ENCODE data around the gene ADARB1. TPM values are rescaled to one million over a fixed set of nuclear protein-coding genes. Genes with fewer than 3 reads are reported as not detected.

The ADARB1 gene
- total RNA-seq, 4 donors from 2014 or later, result 12.1 to 32.4 (median 14.4) TPM

DNA sequence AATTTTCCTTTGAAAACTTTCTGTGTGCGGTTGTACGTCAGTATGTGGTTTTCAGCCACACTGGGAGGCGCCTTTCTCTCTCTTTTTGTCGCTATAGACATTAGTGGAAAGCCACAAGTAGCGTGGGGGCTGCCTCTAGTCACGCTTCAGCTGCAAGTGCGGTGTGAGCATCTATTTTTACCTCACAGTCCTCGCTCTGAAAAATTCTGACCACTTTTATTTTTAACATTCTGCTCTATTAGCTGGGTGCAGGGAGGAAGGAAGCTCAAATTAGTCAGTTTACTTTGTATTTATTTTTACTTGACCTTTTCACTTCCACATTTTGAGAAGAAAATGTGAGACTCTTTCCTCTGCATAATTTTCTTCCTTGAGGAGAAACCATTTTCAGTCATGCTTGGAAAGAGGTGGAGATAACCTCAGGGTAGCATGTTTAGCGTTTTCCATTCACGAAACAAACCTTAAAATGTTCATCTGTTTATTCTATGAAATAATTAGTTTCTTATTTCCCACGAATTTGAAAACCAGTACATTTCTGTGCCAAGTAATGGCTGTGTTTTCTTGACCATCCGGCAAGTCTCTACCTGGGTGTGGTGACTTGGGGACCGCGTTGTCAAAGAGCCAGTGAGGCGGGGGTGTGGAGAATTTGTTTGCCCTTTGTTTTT lies 35.6 kb downstream of the ADARB1 start:
- TF ChIP-seq, protein P1, sequence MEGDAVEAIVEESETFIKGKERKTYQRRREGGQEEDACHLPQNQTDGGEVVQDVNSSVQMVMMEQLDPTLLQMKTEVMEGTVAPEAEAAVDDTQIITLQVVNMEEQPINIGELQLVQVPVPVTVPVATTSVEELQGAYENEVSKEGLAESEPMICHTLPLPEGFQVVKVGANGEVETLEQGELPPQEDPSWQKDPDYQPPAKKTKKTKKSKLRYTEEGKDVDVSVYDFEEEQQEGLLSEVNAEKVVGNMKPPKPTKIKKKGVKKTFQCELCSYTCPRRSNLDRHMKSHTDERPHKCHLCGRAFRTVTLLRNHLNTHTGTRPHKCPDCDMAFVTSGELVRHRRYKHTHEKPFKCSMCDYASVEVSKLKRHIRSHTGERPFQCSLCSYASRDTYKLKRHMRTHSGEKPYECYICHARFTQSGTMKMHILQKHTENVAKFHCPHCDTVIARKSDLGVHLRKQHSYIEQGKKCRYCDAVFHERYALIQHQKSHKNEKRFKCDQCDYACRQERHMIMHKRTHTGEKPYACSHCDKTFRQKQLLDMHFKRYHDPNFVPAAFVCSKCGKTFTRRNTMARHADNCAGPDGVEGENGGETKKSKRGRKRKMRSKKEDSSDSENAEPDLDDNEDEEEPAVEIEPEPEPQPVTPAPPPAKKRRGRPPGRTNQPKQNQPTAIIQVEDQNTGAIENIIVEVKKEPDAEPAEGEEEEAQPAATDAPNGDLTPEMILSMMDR (IDR thresholded peaks at IDR 0.05; ENCODE audit: low read depth), result no peak

DNA sequence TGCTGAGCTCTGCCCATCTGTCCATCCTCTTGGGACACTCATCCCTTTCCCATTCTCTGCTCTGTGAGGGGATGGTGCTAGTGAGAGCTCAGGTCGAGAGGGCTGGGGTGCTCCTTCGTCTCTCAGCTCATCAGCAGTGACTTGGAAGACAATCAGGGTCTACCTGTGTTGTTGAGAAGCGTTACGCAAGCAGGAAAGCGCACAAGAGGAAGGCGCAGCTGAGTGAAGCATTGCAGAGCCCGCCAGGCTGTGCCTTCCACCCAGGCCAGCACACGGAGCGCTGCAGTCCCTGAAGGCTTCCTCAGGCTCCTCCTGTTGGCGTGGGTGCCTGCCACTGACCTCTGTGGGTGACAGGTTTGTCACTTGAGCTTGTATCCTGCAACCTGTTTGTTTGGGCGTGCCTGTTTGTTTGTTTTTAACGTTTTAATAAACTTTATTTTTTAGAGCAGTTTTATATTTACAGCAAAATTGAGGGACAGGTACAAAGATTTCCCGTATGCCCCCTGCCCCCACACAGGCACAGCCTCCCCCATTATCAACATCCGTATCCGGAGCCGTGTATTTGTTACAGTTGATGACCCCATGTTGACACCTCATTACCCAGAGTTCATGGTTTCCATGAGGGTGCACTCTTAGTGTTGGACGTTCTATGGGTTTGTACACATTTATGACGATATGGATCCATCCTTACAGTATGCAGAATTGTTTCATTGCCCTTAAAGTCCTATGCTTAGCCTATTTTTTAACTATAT lies 36.7 kb downstream of the ADARB1 start:
- TF ChIP-seq, protein P1 (IDR thresholded peaks at IDR 0.05; ENCODE audit: low read depth), result no peak

DNA sequence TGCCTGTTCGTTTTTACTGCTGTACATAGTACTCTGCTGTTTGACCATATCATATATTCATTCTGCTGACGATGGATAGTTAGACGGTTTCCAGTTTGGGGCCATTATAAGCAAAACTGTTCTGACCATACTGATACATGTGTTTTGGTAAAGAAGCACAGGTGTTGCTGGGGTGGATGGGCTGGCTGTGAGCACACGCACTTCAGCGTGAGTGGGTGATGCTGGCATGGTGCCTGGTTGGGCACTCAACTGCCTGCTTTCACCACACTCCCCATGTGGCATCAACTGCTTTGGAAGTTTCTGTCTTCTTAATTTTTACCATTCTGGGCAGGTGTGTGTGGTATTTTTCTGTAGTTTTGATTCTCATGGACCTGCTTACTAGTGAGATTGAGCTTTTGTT lies 37.3 kb downstream of the ADARB1 start:
- TF ChIP-seq, protein P1 (IDR thresholded peaks at IDR 0.05; ENCODE audit: low read depth), result no peak

DNA sequence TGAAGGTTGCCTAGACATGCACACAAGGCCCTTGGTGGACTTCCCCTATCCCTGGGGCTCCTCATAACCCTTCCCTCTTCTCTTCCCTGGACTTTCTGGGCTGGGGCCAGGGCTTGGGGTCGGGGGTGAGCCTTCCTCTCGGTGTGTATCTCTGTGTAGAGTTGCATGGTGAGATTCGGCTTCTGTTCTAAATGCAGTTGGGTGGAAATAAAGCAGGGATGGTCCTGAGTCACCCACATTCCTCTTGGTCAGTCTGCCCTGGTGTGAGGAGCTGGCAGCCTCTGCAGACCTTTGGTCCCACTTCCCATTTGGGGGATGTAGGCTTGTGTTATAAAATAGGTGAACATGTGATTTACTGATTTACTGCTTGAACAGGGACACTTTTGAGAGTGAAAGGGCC lies 38.0 kb downstream of the ADARB1 start:
- TF ChIP-seq, protein P1 (IDR thresholded peaks at IDR 0.05; ENCODE audit: low read depth), result no peak

DNA sequence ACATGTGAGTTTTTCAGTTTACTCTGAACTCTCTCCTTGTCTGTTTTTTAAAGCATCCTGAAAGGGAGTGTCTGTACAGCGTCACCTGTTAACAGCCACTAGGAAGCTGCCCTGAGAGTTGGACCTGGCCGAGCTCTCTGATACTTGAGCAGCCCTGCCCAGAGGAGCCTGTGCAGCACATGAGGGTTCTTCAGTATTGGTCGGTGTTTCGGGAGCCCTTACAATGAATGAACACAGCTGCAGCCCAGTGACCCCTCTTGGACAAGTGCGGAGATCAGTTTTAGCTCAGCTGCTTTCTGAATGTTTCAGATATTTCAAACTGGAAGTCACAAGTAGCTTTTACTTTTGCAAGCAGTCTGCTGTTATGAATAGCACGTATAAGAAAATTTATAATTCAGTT lies 39.2 kb downstream of the ADARB1 start:
- TF ChIP-seq, protein P1 (IDR thresholded peaks at IDR 0.05; ENCODE audit: low read depth), result no peak

DNA sequence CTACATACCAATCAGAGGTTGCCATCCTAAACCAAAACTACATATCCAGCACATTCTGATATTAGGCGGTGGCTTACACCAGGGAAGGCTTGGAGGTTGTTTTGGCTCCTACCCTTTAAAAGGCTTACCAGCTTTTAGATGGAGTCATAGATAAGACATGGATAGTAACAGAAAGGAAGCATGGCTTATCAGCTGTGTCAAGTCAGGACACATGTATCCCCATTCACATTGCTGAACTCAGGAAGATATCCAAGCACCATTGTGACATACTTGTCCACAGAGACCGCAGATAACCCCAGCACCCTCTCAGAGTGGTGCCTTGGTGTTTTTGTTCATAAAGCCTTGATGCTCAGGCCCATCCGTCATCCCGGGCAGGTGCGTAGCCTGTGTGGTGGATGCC lies 39.7 kb downstream of the ADARB1 start:
- TF ChIP-seq, protein P1 (IDR thresholded peaks at IDR 0.05; ENCODE audit: low read depth), result no peak

DNA sequence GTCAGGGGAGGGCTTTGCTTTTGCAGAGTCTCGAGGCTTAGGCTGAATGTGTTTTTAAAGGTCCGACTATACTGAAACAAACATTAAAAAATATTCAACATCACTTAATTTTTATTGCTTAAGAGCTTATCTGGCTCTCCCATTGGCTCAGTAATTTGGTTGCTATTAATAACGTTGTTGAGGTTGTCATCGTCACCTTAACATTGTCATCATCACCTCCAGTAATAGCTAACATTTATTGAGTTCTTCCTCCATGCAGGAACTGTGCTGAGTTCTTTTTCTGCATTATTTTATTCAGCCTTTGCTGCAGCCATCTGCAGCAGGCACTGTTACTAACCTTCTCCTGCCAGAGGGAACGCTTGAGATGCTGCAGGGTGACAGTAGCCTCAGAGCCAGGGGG lies 40.1 kb downstream of the ADARB1 start:
- TF ChIP-seq, protein P1 (IDR thresholded peaks at IDR 0.05; ENCODE audit: low read depth), result no peak
